HG02588 (cell line): ENCODE measurements around the gene CNTD1.
"Not testable (repeated sequence)": the region's sequence is repeated elsewhere in the genome, so short reads cannot be mapped to it uniquely, and the experiment has no call there.

Experiments
- ATAC-seq: cut with Tn5 transposase; IDR thresholded peaks from one replicate; pipeline ENCODE4 v1.9.1; 2021; ENCODE audit warnings: mild to moderate bottlenecking, moderate library complexity; ENCODE audit not compliant: unreplicated experiment

CNTD1 gene, protein sequence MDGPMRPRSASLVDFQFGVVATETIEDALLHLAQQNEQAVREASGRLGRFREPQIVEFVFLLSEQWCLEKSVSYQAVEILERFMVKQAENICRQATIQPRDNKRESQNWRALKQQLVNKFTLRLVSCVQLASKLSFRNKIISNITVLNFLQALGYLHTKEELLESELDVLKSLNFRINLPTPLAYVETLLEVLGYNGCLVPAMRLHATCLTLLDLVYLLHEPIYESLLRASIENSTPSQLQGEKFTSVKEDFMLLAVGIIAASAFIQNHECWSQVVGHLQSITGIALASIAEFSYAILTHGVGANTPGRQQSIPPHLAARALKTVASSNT

DNA sequence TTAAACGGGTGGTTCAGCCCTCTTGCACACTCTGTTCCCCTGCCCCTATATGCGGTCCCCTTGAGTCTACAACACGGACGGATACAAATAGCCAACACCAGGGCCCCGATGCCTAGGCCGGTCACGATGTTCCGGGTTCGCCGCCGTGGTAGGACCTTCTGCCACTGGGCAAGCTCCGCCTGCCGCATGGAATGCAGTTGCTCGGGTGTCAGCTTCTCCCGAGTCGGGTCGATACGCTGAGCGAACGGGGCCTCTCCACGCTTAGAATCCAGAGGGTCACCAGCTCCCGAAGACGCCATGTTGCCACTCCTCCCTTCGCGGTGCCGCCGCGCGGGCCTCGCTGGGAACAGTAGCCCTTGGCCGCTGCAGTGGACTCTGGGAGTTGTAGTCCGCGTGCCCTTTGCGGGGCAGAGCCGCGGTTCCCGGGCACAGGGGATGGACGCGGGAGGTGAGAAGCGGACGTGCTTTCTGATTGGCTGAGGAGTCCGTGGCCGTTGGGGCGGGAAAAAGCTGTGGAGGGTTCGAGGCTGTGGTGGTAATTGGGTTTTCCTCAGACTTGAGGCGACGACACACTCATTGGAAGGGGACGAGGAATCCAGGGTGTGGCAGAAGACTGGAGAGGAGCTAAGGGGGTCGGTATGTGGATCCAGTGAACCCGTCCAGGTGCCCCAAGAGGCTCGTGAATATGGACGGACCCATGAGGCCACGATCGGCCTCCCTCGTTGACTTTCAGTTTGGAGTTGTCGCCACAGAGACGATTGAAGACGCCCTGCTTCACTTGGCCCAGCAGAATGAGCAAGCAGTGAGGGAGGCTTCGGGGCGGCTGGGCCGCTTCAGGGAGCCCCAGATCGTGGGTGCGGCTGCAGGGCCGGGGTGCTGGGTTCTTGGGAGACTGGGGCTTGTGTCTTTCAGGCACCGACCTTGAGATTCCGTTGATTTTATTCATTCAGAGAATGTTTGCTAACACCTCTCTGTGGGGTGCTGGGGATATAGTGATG is at the start of gene CNTD1, which contains the start of gene COA3:
Gene CNTD1, plus strand, starts transcription at position 479 of the 998 bp plus-strand sequence. Its CDS starts 207 bp downstream, at position 686.
Gene COA3, minus strand, starts transcription at position 322 of the 998 bp plus-strand sequence. Its CDS starts 23 bp downstream, at position 299.
- ATAC-seq: peak; percentile 76

DNA sequence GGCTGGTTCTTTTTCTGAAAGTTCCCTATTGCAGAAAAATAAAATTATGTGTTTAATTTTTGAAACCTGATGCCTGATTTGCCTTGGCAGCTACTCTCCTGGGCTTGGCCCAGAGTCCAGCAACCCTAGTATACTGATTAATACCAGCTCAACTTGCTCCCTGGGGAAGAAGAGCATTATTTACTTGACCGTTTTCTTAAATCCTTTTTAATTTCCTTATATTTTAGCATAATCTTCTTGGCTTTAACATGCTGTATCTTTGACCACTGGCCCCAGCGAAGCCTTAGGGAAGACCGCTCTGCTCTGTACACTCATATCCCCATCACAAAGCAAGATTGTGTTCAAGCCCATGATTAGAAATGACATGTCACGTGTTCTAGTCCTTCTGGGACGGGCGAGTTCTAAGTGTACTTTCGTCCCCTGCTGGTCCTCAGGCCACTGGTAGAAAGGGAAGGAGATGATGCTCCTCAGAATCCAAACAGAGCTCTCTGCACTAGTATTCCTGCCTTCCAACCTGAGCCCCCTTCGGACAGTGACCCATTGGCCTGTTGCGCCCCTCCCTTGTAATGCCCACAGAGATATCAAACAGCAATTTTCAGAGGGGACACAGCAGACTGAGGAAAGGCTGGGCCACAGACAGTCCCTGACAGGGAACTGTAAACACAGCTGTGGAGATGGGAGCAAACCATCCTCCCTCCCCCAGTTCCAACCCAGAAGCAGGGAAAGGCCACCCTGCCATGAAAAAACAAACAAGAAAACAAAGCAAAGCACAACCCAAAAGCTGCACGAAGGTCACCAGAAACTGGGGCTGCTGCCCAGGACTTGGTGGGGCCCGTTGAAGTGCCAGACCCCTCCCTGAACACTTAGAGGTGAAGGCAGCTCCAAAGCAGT is 49.5 kb upstream of the CNTD1 start:
- ATAC-seq: no peak

DNA sequence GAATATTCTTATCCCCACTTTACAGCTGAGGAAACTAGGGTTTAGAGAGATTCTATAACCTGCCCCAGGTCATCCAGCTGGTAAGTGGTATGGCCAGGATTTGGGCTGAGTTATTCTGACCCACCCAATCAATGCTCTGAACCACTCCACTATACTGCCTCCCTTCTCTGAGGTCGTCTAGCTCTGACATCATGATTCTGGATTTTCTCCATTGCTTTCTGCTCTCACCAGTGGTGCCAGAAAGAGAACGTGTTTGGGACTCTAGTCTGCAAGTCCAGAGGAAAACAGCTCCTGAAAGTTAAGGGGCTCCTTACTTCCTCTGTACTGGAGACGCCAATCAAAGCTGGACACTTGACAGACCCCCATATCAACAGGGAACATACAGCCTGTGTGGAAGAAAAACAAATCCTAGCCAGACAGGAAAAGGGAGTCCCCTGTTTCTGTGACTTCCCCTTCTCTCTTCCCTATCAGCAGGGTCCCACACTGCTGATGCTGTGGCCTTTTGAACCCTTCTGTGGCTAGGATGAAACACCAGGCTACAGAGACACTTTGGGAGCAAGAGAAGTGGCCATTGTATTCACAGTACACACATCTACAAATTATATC is 47.8 kb upstream of the CNTD1 start:
- no peak for ATAC-seq

DNA sequence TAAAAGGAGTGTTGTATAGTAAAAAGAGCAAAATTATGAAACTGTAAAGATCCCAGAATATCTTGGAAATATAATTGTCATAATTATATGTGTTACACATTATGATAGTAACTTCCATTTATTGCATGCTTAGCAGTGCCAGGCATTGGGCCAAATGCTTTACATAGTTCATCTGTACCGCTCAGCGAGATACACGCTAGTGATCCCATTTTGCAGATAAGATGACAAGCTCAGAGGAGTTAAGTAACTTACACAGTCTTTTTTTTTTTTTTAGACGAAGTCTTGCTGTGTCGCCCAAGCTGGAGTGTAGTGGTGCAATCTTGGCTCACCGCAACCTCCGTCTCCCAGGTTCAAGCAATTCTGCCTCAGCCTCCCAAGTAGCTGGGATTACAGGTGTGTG is 47.0 kb upstream of the CNTD1 start:
- ATAC-seq: no peak

DNA sequence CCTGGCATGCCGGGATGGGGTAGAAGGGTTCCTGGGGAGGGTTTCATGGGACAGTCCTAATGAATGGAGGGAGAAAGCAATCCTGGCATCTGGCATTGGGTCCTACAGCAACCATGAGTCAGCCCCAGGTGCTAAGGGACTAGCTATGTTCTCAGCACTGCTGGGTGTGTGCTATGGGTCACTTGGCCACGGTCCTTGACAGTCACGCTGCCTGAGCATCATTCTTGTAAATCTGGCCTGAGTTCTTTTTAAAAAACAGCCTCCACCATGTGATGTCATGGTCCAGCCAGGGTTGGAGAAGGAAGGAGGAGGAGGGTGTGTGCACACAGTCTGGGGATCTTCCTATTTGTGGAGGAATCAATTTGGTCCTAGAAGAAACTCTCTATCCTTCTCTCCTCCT is 43.9 kb upstream of the CNTD1 start:
- ATAC-seq: no peak

DNA sequence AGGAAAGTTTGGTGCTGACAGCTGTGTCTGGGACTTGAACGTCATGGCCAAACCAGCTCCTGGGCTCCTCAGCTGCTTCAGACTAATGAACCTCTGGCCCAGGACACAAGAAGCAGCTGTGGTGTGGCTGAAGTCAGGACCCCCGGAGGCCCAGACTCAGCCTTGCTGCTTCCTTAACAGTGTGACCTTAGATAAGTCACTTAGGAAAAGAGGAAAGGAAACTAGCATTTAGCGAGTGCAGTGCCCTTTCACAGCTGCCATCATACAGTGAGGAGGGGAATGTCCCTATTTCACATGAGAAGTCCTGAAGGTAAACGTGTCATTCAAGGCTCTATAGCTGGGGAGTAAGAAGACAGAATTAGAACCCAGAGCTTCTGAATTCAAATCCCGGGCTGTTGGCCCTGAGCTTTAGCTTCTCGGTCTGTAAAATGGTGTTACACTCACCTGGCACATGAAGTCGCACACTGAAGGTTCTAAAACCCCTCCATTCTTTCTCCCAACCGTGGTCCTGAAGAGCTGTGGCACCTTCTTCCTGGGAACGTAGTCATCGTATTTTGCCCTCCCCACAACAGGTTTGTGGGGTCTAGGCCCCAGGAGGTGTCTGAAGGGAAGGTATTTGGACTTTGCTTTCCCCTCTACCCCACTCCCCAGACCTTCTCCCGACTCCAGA is 38.5 kb upstream of the CNTD1 start:
- no peak for ATAC-seq

DNA sequence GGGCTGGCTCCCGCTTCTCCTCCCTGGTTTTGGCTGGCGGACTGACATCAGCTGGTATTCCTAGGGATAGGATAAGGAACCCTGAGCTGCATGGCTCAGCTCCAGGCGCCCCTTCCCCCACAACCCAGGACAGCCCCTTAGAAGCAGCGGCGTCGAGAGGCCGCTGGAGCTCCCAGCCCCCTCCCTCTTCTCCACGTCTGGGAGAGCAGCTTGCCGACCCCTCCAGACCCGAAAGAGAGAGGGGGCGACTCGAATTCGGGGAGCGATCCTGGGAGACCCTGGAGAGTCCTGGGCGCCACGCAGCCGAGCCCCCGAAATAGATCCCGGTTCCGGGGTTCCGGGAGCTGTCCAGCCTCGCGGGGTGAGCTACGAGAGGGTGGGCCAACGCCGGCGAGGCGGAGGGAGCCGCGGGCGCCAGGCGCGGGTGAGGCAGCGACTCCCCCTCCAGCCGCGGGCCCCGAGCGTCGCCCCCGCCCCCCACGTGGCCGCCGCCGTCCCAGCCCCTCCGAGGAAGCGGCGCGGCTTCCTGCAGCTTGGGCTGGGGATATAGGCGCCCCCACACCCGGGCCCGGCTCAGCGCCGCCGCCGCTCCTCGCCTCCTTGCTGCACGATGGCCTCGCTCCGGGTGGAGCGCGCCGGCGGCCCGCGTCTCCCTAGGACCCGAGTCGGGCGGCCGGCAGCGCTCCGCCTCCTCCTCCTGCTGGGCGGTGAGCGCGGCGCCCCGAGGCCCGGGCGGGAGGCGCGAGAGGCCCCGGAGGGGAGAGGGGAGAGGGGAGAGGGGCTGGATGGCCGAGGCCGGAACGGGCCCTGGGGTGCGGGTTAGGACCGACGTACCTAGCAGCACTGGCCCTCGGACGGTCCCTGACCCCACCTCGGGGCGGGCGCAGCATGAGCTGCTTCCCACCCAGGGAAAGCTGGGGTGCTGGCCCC is 37.7 kb upstream of the CNTD1 start, which contains the start of gene RAMP2:
Gene RAMP2, plus strand, starts transcription at position 576 of the 930 bp plus-strand sequence. Its CDS starts 35 bp downstream, at position 611.
- no peak for ATAC-seq

DNA sequence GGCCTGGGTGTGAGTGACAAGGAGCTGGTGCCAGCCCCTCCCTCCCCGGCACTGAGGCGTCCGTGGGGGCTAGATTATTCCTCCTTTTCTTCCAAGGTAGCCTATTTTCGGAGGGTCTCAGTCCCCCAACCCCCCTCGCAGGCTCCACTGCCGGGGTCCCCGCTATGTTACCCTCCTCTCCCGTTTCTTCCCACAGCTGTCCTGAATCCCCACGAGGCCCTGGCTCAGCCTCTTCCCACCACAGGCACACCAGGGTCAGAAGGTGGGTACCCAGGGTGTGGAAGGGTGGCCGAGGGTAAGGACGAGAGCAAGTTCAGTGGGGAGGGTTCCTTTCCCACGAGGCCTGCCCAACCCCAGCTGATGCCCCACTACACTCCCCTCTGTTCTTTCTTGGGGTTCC is 37.0 kb upstream of the CNTD1 start:
- no peak for ATAC-seq

DNA sequence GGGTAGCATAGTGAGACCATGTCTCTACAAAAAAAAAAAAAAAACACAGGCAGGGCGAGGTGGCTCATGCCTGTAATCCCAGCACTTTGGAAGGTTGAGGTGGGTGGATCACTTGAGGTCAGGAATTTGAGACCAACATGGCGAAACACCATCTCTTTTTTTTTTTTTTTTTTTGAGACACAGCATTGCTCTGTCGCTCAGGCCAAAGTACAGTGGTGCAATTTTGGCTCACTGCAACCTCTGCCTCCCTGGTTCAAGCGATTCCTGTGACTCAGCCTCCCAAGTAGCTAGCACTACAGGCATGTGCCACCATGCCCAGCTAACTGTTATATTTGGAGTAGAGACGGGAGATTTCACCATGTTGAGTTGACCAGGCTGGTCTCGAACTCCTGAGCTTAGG is 32.5 kb upstream of the CNTD1 start:
- ATAC-seq: no peak

DNA sequence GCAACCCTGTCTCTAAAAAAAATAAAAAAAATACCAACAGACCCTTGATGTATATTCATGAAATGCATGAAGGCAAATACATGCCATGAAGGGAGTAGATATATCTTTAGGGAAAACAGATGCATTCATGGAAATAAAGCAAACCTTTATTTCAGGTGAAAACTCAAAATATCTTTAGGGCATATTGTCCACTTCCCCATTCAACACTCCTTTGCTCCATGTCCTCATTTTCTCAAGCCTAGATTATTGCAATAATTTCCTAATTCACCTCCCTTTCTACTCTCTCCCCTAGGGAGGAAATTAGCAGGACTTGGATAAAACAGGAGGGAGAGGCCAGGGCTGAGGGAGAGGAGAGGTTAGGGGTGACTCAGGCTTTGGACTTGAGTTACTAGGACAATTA is 31.1 kb upstream of the CNTD1 start:
- ATAC-seq: no peak

DNA sequence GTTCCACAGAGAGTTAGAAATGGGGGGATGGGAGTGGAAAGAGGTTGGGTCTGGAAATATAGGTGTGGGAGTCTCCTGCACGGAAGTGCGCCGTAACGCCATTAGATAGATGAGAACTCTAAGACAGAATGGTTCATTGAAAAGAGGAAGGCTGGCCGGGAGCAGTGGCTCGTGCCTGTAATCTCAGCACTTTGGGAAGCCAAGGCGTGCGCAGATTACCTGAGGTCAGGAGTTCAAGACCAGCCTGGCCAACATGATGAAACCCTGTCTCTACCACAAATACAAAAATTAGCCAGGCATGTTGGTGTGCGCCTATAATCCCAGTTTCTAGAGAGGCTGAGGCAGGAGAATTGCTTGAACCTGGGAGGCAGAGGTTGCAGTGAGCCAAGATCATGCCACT is 30.7 kb upstream of the CNTD1 start:
- not testable (repeated sequence) for ATAC-seq

DNA sequence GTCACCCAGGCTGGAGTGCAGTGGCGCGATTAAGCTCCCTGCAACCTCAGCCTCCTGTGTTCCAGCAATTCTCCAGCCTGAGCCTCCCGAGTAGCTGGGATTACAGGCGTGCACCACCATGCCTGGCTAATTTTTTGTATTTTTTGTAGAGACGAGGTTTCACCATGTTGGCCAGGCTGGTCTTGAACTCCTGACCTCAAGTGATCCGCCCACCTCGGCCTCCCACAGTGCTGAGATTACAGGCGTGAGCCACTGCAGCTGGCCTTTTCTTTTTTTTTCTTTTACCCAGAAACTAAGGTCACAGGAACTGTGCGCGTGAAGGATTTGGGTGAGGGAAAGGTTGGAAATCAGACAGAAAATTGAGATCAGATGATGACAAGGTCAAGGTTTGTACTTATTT is 28.7 kb upstream of the CNTD1 start:
- ATAC-seq: not testable (repeated sequence)

DNA sequence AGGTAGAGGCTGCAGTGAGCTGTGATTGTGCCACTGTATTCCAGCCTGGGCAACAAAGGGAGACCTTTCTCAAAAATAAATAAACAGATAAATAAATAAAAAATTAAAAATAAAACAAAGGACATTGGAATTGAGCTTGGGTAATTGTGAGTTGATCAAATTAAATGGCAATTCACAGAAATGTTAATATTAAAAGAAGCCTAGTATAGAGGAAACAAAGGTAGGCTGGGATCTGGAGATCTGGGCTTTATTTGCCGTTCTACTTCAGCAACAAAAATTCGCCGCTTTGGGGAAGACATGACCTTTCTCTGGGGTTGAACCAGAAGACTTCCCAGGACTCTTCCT is 25.7 kb upstream of the CNTD1 start:
- ATAC-seq: no peak

DNA sequence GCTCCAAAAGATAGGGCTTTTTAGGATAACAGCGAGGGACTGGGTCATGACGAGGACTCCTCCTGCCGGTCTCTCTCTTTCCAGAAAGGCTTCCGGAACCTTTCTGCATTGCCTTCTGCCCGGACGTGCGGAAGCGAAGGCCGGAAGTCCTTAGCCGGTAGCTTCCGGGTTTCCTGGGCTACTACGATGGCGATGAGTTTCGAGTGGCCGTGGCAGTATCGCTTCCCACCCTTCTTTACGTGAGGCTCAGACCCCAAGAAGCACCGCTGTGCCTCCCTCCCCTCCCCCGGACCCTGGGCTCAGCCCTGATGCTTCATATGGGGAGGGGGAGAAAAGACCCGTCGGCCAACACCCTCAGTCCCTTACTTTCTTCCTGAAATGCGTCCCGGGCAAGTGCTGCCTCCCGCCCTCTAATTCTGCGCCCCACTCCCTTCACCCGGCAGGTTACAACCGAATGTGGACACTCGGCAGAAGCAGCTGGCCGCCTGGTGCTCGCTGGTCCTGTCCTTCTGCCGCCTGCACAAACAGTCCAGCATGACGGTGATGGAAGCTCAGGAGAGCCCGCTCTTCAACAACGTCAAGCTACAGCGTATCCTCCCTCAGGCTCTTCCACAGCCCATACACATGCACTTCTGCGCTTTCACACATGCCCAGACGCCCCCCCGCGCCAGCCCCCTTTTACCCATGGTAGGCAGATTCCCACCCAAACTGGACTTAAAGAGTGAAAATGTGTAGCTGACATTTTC is 25.2 kb upstream of the CNTD1 start, which contains the start of gene VPS25:
Gene VPS25, plus strand, starts transcription at position 160 of the 746 bp plus-strand sequence. Its CDS starts 27 bp downstream, at position 187.
- ATAC-seq: no peak

DNA sequence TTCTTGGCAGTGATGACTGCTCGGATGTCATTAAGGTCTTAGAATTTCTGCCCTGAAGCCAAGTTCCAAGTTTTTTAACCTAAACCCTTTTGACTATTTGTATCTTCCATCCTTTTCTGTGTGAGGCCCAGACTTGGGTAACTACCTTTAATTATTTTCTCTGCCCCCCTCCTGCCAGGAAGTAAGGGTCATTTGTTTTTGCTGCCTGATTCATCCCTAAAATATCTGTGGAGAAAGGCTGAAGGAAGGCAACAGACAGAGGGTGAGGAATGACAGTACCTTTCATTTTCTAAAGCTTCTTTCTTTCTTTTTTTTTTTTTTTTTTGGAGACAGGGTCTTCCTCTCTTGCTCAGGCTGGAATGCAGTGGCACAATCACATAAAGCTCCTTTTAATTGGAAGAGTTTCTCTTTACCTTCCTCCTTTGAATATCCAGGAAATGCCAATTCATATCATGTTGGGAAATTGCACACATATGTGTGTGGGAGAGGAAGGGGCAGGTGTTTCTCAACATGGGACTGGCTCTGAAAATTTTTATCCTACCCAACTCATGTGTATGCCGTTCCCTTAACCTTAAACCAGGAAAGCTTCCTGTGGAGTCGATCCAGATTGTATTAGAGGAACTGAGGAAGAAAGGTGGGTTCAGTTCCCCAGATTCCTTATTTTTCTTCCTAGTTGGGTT is 24.5 kb upstream of the CNTD1 start:
- no peak for ATAC-seq

DNA sequence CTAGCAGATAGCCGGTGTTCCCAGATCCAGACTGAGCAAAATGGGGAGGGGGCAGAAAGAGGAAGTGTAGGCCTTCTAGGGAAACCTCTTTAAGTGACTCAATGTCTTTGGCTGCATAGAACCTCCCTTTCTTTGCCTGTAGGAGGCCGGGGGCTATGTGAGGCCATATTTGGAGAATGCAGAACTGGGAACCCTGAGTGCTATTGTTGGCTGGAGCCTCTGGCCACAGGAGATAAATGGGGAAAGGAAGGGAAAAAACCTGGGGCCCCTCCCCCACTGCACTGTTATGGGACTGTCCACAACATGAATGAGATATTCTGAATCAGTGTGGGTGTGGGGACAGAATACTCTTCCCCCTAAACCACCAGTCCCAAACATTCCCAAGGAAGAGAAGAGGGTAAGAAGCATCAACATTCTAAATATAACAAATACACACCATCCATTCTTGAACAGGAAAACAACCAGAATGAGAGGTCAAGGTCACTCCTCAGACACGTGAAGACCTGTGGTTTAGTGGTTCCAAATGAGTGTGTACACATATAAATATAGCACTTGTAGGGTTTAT is 23.0 kb upstream of the CNTD1 start:
- no peak for ATAC-seq

DNA sequence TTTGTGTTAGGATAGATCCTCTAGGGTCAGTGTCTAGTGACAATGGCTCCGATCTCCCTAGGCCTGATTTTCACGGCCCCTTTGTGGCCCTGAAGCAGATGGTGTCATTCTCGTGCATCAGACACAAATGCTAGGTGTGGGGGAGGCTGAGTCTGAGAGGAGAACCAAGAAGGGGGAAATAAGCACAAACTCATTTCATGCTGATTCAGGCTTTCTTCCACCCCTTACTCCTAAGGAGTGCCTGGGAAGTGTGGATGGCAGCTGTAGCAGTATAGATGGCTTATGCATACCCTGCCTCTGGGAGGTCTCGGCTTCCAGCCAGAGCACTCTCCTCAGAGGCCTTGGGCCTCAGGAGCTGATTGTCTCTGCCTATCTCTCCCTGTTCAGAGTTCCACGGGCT is 20.1 kb upstream of the CNTD1 start:
- no peak for ATAC-seq
